GM08714 (cell line): ENCODE data around the gene SMC1B.

ENCODE experiments used
- H3K4me3 ChIP-seq: fragments of 200-500 bp; sonication (Bioruptor generic); 2 replicates; pipeline ENCODE4 v1.5.1; 2014; ENCODE audit warnings: mild to moderate bottlenecking, low read length, inconsistent platforms
- ZNF274 ChIP-seq: IDR thresholded peaks from 2 replicates; pipeline ENCODE4 v1.6.1; 2012; ENCODE audit warnings: mild to moderate bottlenecking, low read depth, low read length

Gene SMC1B

DNA sequence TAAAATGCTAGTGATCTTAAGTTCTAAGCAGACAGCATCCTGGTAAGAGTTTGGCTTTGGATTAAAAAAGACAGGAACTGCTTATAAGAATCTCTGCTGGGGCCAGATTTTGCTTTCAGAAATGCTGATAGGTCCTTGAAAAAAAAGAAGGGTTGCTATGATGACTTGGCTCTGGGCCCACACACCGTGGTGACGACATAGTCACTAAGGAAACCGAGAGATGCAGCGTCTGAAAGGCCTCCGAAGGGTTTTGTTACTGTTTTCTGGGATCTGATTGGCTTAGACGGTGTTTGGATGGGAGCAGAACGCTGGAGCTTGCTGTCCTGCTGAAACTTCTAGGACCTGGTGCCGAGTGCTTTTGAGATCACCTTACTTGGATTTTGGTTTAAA lies 95.2 kb downstream of the SMC1B start:
- H3K4me3 ChIP-seq: peak overlapping the region; percentile 70; the same call in 1 of the 2 replicates

DNA sequence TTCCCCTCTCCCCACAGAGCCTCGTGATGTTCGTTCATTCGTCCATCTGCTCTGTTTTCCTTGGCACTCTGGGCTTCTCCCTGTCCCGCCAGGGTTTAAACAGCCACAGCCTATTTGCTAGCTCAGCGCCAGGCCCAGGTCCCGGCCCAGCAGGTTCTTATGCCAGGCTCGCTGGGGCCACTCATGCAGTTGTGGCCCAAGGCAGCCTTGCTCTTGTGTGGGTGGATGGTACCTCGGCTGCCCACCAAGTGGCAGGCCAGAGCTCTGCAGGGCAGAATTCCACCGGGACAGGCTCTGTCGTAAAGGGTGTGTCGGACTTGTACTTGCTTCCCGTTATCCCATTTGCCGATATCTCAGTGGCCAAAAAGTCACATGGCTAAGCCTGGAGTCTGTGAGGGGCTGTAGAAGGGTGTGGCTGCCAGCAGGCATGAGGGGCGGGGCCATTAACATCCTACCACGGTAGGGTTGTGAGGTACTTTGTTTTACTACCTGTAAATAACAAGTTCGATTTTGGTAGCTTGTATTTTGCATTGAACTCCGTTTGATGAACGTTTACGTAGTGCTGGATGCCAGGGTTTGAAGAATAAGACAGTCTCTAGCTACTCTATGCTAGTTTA lies 95.7 kb downstream of the SMC1B start:
- no peak for TF ChIP-seq ZNF274
- peak overlapping the region; percentile 18; the same call in 1 of the 2 replicates for H3K4me3 ChIP-seq

More for the DNA sequence above, 95.2 kb downstream of the SMC1B start:
- no peak for TF ChIP-seq ZNF274

DNA sequence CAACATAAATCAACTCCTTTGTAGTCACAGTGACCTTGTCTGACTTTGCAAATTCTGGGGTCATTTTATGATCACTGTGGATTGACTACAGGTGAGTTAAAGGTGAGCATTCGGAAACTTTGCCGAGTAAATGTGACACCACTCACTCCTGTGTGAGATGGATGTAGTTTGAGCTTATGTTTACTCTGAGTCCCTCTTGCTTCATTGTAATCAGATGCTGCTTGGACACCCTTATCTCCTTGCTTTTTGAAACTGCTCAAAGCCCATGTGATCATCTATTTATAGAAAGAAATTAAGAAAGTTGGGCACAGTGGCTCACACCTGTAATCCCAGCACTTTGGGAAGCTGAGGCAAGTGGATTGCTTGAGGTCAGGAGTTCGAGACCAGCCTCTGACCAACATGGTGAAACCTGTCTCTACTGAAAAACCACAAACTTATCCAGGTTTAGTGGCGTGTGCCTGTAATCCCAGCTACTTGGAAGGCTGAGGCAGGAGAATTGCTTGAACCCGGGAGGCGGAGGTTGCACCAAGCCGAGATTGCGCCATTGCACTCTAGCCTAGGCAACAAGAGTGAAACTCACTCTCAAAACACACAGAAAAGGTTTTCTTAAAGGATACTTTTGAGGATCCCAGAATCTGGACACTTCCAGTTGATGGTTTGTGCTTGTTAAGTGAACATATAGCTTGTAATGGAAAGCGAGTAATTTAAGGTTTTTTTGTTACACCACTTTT lies 96.4 kb downstream of the SMC1B start:
- TF ChIP-seq ZNF274: no peak
- no peak overlapping the region for H3K4me3 ChIP-seq

DNA sequence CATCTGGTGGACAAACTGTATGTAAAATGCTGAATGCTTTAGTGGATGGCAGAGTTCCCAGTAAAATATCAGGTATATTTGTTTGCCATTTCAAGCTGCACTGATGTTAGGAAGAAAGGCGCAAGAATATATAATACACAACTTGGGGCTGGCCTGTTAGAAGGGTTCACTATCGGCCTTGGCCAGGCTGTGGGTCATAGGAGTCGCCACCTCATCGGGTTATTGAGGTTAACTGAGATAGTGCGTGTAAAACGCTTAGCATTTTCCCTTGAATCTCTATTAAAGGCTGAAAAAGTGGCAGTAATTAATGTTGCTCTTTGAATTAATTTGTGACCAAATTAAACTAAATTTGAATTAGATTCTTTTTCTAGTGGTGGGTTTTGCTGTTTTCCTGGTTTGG lies 98.6 kb downstream of the SMC1B start:
- H3K4me3 ChIP-seq: no peak overlapping the region
- TF ChIP-seq ZNF274: no peak

DNA sequence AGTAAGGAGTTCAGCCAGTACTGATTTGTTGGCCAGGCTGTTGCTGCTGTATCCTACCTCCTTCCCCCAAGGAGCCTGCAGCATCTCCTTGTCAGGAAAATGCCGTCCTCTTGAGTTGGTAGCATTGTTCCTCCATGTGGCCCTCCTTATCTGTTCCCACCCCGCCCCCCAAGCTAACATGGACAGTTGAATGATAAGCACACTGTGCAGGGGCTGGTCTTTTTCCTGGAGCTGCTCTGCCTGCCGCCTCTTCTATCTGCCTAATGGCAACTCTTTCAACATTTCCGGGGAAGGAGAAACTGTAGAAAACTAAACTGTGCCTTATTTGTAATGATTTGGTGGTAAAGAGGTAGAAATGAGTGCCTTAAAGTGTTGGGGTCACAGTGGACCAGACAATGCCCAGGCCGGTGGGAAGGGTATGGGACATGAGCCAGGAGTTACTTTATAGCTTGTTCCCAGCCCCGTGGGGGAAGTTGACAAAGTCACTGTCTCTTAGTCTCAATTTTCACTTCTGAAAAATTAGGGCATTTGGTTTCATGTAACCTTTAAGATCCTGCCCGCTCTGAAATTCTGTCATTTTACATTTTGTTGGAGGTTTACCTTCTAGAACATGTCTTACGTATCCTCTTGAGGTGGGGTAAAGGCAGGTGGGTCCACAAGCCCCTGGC lies 99.2 kb downstream of the SMC1B start:
- TF ChIP-seq ZNF274: no peak
- no peak overlapping the region for H3K4me3 ChIP-seq

DNA sequence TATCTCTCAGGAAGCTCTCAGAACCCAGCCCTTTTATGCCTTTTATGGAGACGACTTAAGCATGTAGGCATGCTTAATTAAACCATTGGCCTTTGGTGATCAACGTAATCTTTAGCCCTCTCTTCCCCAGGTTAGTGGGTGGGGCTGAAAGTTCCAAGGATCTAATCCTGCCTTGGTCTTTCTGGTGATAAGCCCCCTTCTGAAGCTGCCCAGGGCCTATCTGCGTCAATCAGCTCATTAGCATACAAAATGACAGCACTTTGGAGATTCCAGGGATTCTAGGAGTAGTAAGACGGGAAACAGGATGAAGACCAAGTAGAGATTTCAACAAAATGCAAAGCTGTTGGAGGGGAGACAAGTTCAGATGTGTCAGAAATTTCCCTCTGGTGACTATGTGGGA lies 100.5 kb downstream of the SMC1B start:
- no peak overlapping the region for H3K4me3 ChIP-seq
- TF ChIP-seq ZNF274: no peak

DNA sequence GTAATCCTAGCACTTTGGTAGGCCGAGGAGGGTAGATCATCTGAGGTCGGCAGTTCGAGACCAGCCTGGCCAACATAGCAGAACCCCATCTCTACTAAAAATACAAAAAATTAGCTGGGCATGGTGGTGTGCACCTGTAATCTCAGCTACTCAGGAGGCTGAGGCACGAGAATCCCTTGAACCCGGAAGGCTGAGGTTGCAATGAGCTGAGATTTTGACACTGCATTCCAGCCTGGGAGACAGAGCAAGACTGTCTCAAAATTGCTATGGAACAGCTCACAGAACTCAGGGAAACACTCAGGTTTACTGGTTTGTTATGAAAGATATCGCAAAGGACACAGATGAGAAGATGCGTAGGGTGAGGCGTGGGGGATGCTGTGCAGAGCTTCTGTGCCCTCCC lies 101.0 kb downstream of the SMC1B start:
- no peak for TF ChIP-seq ZNF274
- no peak overlapping the region for H3K4me3 ChIP-seq

DNA sequence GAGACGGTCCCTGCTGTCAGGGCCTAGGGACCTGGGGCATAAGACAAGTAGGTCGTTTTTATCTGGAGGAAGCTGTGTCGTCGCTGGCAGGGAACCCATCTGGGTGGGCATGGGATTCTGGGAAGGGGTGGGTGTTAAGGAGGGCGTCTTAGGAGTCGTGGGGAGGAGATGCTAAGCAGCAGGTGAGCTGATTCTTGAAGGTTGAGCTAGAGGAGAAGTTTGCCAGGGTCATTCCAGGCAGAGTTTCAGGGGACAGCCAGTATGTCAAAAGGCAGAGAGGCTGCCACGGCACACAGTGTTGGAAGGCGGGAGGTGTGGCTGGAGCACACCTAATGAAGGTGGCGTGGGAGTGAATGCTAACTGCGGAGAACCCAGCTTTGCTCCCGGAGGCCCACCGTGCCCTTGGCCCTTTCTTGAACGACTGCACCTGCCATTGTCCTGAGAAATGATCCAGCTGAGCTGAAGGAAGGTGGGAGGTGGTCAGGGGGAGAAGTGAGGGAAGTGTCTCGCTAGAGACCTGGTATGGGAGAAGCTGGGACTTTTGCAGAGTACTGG lies 102.3 kb downstream of the SMC1B start:
- no peak for TF ChIP-seq ZNF274
- H3K4me3 ChIP-seq: peak overlapping the region; percentile 84

DNA sequence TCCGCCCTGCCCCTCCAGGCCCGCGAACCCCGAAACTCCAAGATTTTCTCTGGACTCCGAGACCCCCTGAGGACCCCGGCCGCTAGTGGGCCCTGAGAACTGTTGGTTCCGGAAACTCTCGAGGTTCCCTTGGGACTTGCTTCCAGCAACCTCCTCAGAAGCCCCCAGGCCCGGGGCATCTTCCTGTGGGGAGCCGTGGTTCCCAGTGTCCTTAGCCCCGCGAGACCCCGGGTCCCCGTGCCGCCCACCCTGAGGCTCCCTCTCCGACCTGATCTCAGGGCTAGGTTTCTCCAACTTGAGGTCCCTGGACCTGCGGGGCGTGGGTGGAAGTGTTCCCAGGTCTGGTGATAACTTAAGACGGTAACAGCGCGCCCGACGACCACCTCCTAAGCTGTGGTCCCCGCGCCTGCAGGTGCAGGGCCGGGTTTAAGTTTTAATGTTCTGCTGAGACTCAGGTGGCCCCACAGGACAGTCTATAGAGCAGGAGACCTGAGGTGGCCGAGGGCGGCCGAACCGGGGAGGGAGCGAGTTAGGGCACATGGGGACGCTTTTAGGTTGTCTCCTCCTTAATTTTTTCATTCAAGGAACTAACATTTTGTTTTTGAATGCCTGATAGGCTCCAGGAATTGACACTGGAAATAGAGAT lies 102.9 kb downstream of the SMC1B start:
- H3K4me3 ChIP-seq: peak overlapping the region; percentile 84
- no peak for TF ChIP-seq ZNF274

DNA sequence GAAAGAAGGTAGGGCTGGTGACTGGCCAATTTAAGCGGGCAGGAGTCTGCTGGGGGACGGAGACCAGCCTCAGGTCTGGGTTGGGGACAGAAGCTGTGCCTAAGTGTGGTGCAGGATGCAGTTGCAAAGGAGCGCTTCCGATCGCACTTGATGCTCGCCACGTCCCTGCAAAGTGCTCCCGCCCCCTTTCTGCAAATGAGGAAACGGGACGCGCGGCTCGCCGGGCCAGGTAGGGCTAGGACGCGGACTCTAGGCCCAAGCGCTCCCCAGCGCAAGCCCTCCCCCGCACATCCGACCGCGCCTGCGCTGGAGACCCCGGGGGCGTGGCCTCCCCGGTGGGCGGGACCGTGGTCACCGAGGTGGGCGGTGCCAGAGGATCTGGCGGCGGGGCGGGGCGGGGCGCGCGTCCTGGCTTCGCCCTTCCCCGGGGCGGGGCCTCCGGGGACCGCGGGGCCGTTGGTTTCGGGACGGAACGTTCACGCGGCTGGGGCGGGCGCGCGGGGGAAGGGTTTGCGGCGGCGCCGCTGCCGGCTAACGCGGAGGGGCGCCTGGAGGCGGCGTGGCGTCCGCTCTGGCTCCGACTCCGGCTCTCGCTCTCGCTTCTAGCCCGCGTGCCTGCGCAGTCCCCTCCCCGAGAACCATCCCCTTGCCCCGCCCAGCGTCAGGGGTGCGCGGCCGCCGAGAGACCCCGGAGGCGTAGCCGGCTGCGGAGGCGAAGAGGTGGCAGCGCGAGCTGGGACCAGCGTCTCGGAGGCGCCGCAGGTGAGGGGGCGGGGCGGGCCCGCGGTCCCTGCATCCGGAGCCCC lies 103.8 kb downstream of the SMC1B start, which contains the start of gene FAM118A:
TSS of gene FAM118A (plus strand) at position 513 of the 806 bp plus-strand sequence. CDS start 12,446 bp downstream, outside the sequence.
- no peak for TF ChIP-seq ZNF274
- H3K4me3 ChIP-seq: peak within 1 kb of the TSS; percentile 84

DNA sequence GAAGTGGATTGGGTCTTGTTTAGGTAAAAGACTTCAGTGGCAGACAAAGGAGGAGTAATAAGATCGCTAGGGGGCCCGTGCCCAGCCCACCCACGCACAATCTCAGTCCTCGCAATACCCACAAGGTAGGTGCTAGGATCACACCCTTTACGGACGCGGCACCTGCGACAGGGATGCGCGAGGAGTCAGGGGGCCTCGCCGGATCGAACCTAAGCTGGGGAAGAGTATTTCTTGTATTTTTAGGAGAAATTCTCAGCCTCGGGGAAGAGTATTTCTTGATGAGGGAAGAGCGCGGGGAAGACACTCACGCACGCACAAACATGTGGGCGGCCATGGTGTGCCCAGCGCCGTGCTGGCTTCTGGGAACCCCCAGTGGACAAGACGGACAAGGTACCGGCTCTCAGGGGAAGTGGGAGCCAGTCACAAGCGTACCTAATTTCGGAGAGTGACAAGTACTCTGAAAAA lies 104.4 kb downstream of the SMC1B start:
- TF ChIP-seq ZNF274: no peak
- peak overlapping the region; percentile 60; the same call in 1 of the 2 replicates for H3K4me3 ChIP-seq

DNA sequence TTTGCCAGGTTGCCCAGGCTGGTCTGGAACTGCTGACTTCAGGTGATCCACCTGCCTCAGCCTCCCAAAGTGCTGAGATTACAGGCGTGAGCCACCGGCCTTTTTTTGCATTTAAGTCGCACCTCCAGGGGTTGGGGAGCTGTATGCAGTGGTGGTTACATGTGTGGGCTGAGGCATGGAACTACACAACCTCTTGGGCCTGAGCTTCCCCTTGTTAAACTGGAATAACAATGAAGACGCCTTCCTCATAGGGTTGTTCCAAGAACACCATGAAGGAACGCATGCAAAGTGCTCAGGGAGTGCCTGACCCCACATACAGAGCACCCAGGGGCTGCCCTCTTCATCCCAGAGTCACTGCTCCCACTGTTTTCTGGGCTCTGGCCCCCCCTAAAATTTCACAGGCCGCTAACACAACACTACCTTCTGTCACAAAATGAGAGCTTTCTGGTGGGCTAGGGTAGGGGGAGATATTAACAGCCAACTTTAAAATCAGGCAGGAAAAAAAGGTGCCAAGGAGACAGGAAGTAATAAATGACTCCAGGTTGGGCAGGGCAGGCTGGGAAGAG lies 104.9 kb downstream of the SMC1B start:
- no peak overlapping the region; the same call in 1 of the 2 replicates for H3K4me3 ChIP-seq
- TF ChIP-seq ZNF274: no peak

DNA sequence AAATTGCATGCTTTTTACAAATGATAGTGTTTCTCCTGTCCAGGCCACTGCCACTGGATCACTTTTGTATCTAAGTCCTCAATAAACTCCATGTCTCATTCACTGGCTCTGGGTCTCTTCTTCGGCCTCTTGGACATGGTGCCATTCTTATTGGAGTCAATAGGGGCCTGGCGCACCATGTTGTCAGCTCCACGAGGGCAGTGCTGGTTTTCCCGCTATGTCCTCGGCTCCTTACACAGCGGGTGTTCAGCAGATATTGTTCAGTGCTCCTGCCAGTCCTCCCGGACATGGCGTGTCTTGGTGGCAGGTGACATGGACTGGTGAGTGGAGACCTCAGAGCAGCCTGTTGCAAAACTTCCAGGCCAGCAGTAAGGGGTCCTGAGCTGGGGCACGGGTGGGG lies 107.3 kb downstream of the SMC1B start:
- TF ChIP-seq ZNF274: no peak
- H3K4me3 ChIP-seq: no peak overlapping the region
